K562 (cell line): ENCODE measurements around the gene H2AZ2. TPM values are rescaled to one million over a fixed set of nuclear protein-coding genes. Genes with fewer than 3 reads are reported as not detected.

Experiments
- CBX2 ChIP-seq: fragments of 200-600 bp; sonication (generic); IDR thresholded peaks from one replicate; pipeline ENCODE4 v1.6.1; 2012; ENCODE audit warnings: mild to moderate bottlenecking, low read length, inconsistent platforms; ENCODE audit not compliant: insufficient read depth, poor library complexity, severe bottlenecking
- CREB3 ChIP-seq: fragments of 450-650 bp; conservative IDR thresholded peaks from 2 replicates; pipeline ENCODE4 v1.6.1; 2016; ENCODE audit warnings: missing genetic modification characterization, low read depth, mild to moderate bottlenecking, missing compliant biosample characterization, moderate library complexity
- CUX1 ChIP-seq: fragments of 200-800 bp; sonication (Bioruptor generic); IDR thresholded peaks from 2 replicates; pipeline ENCODE4 v1.6.1; 2016; ENCODE audit warnings: missing genetic modification characterization, missing compliant biosample characterization
- ETV1 ChIP-seq: fragments of 450-650 bp; conservative IDR thresholded peaks from 2 replicates; pipeline ENCODE4 v1.6.1; 2016; ENCODE audit warnings: missing genetic modification characterization, control low read depth, low read depth, missing compliant biosample characterization
- PATZ1 ChIP-seq: fragments of 250-450 bp; sonication (Bioruptor Pico); IDR thresholded peaks from 2 replicates; pipeline ENCODE4 v1.5.0; 2020; ENCODE audit warnings: mild to moderate bottlenecking, borderline replicate concordance
- PTBP1 ChIP-seq: fragments of 200-400 bp; formaldehyde crosslinking; IDR thresholded peaks from 2 replicates; pipeline ENCODE4 v1.6.1; 2017; ENCODE audit warnings: low read depth, low read length
- TBP ChIP-seq: optimal IDR thresholded peaks from 2 replicates; pipeline ENCODE3; 2011; ENCODE audit warnings: low read depth, low read length, improper control_type of control experiment
- TEAD2 ChIP-seq: fragments of 450-650 bp; IDR thresholded peaks from 2 replicates; pipeline ENCODE4 v1.6.1; 2016; ENCODE audit warnings: missing genetic modification characterization, control low read depth, missing compliant biosample characterization
- TSHZ1 ChIP-seq: fragments of 250-450 bp; sonication (Bioruptor Pico); IDR thresholded peaks from 2 replicates; pipeline ENCODE4 v1.4.0; 2020; ENCODE audit warnings: mild to moderate bottlenecking, moderate library complexity
- XRCC3 ChIP-seq: fragments of 450-650 bp; IDR thresholded peaks from 2 replicates; pipeline ENCODE4 v1.6.1; 2017; ENCODE audit warnings: mild to moderate bottlenecking, moderate library complexity
- ZFP36 ChIP-seq: fragments of 150-350 bp; IDR thresholded peaks from 2 replicates; pipeline ENCODE4 v1.6.1; 2018; ENCODE audit warnings: low read length, low read depth; ENCODE audit not compliant: partially characterized antibody
- ZKSCAN3 ChIP-seq: fragments of 250-450 bp; sonication (Bioruptor Pico); IDR thresholded peaks from 2 replicates; pipeline ENCODE4 v1.4.0; 2020
- ZNF197 ChIP-seq: fragments of 200-800 bp; sonication (Bioruptor generic); IDR thresholded peaks from 2 replicates; pipeline ENCODE4 v1.6.1; 2016; ENCODE audit warnings: low read depth, missing genetic modification characterization, missing compliant biosample characterization
- ZNF398 ChIP-seq: fragments of 250-450 bp; sonication (Bioruptor Pico); IDR thresholded peaks from 2 replicates; pipeline ENCODE4 v1.8.0; 2021; ENCODE audit warnings: moderate library complexity, mild to moderate bottlenecking, inconsistent platforms
- polyA plus RNA-seq, 8 experiments: library from polyadenylated mRNA; depleted of rRNA in 4 of 8; stranded (reverse) in 5 of 8; unstranded in 3 of 8; fragments of >200 nt; fragmentation: Nextera tagmentation in 2 of 8; fragmentation: Illumina TruSeq in 1 of 8; extraction: Ambion mirVana in 2 of 8; extraction: Trizol in 1 of 8; gene quantifications; 2 replicates each; pipeline versions ENCODE4 v1.2.1 to v1.2.3, GENCODE V29; 2011 to 2014; ENCODE audit warnings: inconsistent platforms in 1 of 8, missing spikeins in 1 of 8
- total RNA-seq, 7 experiments: library from RNA; depleted of rRNA in 6 of 7; stranded (reverse); fragments of >200 nt in 6 of 7; fragmentation: Illumina TruSeq in 2 of 7; extraction: Trizol in 2 of 7; gene quantifications; 2 replicates each; pipeline versions ENCODE4 v1.2.1 to v1.2.3, GENCODE V29; 2011 to 2021; ENCODE audit warnings: low replicate concordance in 1 of 7

Gene H2AZ2
- total and polyA plus RNA-seq, 9 of the 15 experiments (the other 6 are each of a cell fraction or from before 2014, with no cell fraction given): 105 to 382 (median 286) TPM

- TF ChIP-seq TSHZ1 (CRISPR knock-in tag) (no peak), XRCC3 (no peak), ZFP36 (no peak), CUX1 (CRISPR knock-in tag) (no peak), ETV1 (tag) (peak; percentile 76), ZNF197 (no peak), ZNF398 (no peak), CREB3 (no peak), CBX2 (no peak), TBP (peak; percentile 31), PTBP1 (no peak), TEAD2 (tag) (no peak), PATZ1 (CRISPR knock-in tag) (no peak), ZKSCAN3 (CRISPR knock-in tag) (no peak)
Measured at GRCh38 chr7:44847509-44847919, 373 bp downstream of the H2AZ2 start (continued).
